Nephron progenitor cell (in vitro differentiated cells): ENCODE results near the gene BARX2.
A peak's percentile ranks its signal among the peaks of the same experiment; 100 is the strongest.

Source experiments
- DNase-seq: peaks from one replicate; pipeline ENCODE4 v3.0.0; 2021
- H3K27ac Mint-ChIP-seq: 2 replicates; pipeline ENCODE4 v1.8.0; 2021; ENCODE audit warnings: mild to moderate bottlenecking, moderate library complexity, mixed read lengths
- H3K27me3 Mint-ChIP-seq: 2 replicates; pipeline ENCODE4 v1.8.0; 2021; ENCODE audit warnings: mild to moderate bottlenecking, low read depth, mixed read lengths; ENCODE audit not compliant: poor library complexity
- H3K36me3 Mint-ChIP-seq: 2 replicates; pipeline ENCODE4 v1.8.0; 2021; ENCODE audit warnings: low read depth, mixed read lengths
- H3K4me1 Mint-ChIP-seq: 2 replicates; pipeline ENCODE4 v1.8.0; 2021; ENCODE audit warnings: mixed read lengths
- H3K4me3 Mint-ChIP-seq: 2 replicates; pipeline ENCODE4 v1.8.0; 2021; ENCODE audit warnings: mild to moderate bottlenecking, moderate library complexity, mixed read lengths
- H3K9me3 Mint-ChIP-seq: 2 replicates; pipeline ENCODE4 v1.8.0; 2021; ENCODE audit warnings: mild to moderate bottlenecking, moderate library complexity, mixed read lengths
- CTCF ChIP-seq: fragments of 200-600 bp; sonication (generic); IDR thresholded peaks from 2 replicates; pipeline ENCODE4 v1.5.0; 2021; ENCODE audit warnings: antibody characterized with exemption

The BARX2 gene

GRCh38 chr11:129391360-129391759 is 15.7 kb downstream of the BARX2 start:
- Mint-ChIP-seq H3K4me3 (no peak overlapping the region), H3K27me3 (peaks cover 7% of the 10 kb centered on the region), H3K36me3 (no peaks in the 10 kb centered on the region), H3K27ac (peak overlapping the region; percentile 23), H3K9me3 (no peaks in the 10 kb centered on the region), H3K4me1 (peaks cover 75% of the 10 kb centered on the region)
- no peak for DNase-seq
- TF ChIP-seq CTCF: no peak

- Mint-ChIP-seq H3K27ac (no peak overlapping the region), H3K27me3 (peaks cover 8% of the 10 kb centered on the region), H3K4me1 (peaks cover 73% of the 10 kb centered on the region), H3K4me3 (no peak overlapping the region), H3K9me3 (no peaks in the 10 kb centered on the region), H3K36me3 (no peaks in the 10 kb centered on the region)
- TF ChIP-seq CTCF: no peak
- no peak for DNase-seq
These were observed 16.2 kb downstream of the BARX2 start for GRCh38 chr11:129391821-129392220.

- Mint-ChIP-seq H3K4me1 (peaks cover 61% of the 10 kb centered on the region), H3K4me3 (no peak overlapping the region), H3K27me3 (peaks cover 8% of the 10 kb centered on the region), H3K27ac (no peak overlapping the region), H3K9me3 (peaks cover 2% of the 10 kb centered on the region), H3K36me3 (no peaks in the 10 kb centered on the region)
- no peak for TF ChIP-seq CTCF
- no peak for DNase-seq
These were observed 17.3 kb downstream of the BARX2 start for GRCh38 chr11:129392995-129393394.

- no peak for DNase-seq
- H3K27ac Mint-ChIP-seq: no peak overlapping the region
- peaks cover 8% of the 10 kb centered on the region for H3K27me3 Mint-ChIP-seq
- peaks cover 52% of the 10 kb centered on the region for H3K4me1 Mint-ChIP-seq
- H3K36me3 Mint-ChIP-seq: no peaks in the 10 kb centered on the region
- no peak for TF ChIP-seq CTCF
- no peak overlapping the region for H3K4me3 Mint-ChIP-seq
- peaks cover 15% of the 10 kb centered on the region for H3K9me3 Mint-ChIP-seq
These were observed 19.1 kb downstream of the BARX2 start for GRCh38 chr11:129394709-129395108.

GRCh38 chr11:129395432-129395831 is 19.8 kb downstream of the BARX2 start:
- Mint-ChIP-seq H3K4me1 (peaks cover 44% of the 10 kb centered on the region), H3K36me3 (no peaks in the 10 kb centered on the region), H3K4me3 (no peak overlapping the region), H3K9me3 (peaks cover 15% of the 10 kb centered on the region), H3K27ac (peak overlapping the region; percentile 87), H3K27me3 (peaks cover 6% of the 10 kb centered on the region)
- peak; percentile 18 for DNase-seq
- no peak for TF ChIP-seq CTCF

- DNase-seq: no peak
- Mint-ChIP-seq H3K27ac (peak overlapping the region; percentile 87), H3K4me1 (peaks cover 40% of the 10 kb centered on the region), H3K4me3 (no peak overlapping the region), H3K27me3 (peaks cover 3% of the 10 kb centered on the region), H3K36me3 (no peaks in the 10 kb centered on the region), H3K9me3 (peaks cover 15% of the 10 kb centered on the region)
- TF ChIP-seq CTCF: no peak
These were observed 20.2 kb downstream of the BARX2 start for GRCh38 chr11:129395883-129396282.
